ENCODE measurements around the gene MRPL21. TPM values are rescaled to one million over a fixed set of nuclear protein-coding genes. Genes with fewer than 3 reads are reported as not detected.
"Not testable (repeated sequence)": the region's sequence is repeated elsewhere in the genome, so short reads cannot be mapped to it uniquely, and the experiment has no call there.

Gene MRPL21
- total RNA-seq, 1 donor from 2014 or later = 37.2 TPM

DNA sequence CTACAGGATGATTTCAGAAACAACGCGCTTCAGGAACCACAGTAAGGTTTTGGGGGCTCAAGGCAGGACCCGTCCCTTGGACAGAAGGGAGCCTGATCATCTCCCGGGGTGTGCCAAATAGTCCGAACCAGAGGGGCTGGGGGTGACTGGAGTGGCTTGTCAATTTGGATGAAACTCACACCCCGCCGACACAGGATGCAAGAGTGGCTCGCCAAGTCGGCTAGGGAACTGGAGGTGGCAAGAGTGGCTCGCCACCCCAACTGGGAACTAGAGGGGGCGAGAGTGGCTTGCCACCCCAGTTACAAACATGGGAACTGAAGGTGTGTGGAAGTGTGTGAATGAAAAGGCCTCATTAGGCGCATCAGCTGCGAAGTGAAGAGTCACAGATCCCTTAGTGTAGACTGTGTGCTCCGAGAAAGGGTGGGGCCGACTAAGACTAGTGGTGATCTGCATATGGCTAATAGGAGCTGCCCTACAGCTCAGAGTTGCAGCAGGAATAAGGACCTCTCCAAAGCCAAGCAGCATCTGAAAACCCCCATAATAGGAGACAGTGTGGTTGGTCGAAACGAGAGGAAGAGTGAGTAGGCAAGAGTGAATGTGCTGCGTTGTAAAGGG lies 35.3 kb downstream of the MRPL21 start:
- DNase-seq (ENCODE audit: low read depth) = no peak

DNA sequence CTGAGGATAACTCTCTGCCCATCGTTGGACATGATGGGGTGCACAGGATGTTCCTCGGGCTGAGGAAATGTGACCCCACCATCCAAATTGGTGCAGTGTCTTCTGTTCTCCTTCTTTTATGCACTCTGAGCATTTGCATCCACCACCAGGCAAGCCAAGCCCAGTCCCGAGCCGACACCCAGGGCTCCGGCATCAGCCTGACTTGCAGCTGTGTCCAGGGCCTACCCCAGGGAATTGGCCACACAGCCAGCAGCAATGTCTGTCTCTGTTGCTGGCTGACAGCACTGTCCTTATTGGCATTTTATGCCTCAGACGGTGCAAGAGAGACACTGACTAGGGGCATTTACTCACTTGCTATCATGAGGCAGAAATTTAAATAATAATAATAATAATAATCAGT lies 36.6 kb downstream of the MRPL21 start:
- no peak for DNase-seq (ENCODE audit: low read depth)

DNA sequence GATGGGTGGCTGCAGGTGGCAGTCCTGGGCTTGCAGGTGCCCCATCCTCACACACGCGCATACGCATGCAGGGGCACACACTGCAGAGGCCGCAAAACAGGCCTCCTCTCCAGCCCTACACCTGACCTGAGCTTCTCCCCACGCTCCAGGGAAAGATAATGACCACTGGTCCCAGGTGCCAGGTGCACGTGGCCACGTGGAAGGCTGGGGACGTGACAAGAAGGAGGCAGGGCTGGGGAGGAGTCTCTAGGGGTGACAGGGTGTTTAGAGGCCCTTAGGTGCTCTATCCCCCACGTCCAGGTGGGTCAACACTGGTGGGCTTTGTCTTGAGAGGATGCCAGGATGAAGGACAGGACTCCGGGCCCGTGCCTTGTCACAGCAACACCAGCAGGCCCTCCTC lies 38.4 kb downstream of the MRPL21 start:
- DNase-seq (ENCODE audit: low read depth) = no peak

DNA sequence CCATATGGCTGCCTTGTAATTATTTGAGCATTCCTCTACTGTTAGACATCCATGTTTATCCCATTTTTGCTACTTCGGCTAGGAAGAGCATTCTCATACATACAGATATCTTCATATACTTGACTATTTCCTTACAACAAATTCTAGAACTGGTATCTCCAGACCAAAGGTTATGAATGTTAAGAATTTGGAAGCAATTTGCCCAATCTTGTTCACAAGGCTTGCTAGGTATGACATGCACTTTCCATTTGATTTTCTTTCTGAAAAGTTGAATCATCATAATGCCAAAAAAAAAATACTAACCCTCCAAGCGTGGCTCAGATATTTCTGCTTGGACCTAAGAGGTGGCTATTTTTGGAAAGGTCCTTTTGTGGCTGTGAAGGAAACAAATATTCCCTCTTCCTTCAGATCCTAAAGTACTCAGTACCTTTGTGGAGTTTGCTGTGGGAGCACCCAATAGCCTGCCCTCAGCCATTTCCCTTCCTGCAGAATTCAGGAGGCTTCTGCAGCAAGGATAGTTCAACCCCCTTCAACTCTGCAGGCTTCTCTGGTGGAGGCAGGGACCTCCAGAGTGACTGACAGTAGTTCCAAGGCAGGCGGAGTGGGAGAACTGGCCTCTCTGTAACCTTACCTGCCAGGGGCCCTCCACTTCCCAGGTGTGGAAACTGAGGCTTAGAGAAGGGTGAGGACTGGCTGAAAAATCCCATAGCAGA lies 39.9 kb downstream of the MRPL21 start:
- no peak for DNase-seq (ENCODE audit: low read depth)

DNA sequence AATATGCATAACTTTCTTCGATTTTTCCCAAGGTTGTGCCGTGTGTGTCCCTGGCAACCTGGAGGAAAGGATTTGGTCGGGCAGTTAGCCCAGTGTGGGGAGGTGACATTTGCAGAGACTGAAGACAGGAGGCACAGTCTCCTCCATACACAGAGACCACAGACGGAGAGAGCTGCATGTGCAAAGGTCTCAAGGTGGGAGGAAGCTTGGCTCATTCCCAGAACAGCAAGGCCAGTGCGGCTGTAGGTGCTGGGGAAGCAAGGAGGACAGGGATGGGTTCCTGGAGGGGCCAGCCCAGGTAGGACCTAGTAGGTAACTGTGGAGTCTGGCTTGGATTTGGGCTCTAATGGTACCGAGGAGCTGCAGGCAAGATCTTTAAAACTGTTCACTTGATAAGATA lies 41.2 kb downstream of the MRPL21 start:
- no peak for DNase-seq (ENCODE audit: low read depth)

DNA sequence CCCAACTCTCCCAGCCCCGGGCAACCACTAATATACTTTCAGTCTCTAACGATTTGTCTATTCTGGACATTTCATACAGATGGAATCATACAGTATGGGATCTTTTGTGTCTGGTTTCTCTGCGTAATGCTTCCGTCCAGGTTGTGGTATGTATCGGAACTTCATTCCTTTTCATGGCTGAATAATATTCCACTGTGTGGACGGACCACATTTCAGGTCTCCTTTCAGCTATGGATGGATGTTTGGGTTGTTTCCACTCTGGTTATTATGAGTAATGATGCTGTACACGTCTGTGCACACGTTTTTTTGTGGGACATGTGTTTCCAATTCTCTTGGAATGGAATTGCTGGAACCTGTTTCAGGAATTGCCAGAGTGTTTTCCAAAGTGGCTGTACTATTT lies 44.5 kb downstream of the MRPL21 start:
- DNase-seq (ENCODE audit: low read depth) = no peak

DNA sequence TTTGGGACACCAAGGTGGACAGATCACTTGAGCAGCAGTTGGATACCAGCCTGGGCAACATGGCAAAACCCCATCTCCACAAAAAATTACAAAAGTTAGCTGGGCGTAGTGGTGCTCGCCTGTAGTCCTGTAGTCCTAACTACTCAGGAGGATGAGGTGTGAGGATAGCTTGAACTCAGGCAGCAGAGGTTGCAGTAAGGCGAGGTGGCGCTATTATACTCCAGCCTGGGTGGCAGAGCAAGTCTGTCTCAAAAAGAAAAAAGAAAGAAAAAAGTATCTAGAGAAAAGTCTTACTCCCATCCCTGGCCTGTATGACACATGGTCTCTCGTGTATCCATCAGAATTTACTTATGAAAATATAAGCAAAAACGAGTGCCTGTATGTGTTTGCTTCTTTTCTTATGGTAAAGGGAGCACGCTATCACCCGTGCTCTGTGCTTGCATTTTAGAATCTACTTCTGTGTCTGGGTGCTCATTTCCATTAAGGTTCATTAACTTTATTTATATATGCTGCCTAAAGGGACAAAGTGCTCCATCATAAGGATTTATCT lies 46.5 kb downstream of the MRPL21 start:
- DNase-seq (ENCODE audit: low read depth) = no peak

DNA sequence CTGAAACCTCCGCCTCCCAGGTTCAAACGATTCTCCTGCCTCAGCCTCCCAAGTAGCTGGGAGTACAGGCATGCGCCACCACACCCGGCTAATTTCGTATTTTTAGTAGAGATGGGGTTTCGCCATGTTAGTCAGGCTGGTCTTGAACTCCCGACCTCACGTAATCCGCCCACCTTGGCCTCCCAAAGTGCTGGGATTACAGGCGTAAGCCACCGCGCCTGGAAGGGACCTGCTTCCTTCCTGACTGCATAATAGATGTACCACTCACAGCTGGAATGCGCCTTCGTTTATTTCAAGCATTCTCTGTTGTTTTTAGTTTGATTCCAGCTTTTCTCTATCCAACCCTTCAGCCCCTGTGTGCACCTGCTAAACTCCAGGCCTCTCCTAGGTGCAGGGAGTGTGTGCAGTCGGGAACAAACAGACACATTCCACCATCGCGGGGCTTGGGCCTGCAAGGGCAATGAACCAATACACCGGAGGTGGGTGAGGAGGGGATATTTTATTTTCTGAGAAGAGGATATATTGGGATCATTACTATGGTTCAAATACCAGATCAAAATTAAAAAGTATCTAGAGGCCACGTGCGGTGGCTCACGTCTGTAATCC lies 47.1 kb downstream of the MRPL21 start:
- DNase-seq (ENCODE audit: low read depth) = not testable (repeated sequence)

DNA sequence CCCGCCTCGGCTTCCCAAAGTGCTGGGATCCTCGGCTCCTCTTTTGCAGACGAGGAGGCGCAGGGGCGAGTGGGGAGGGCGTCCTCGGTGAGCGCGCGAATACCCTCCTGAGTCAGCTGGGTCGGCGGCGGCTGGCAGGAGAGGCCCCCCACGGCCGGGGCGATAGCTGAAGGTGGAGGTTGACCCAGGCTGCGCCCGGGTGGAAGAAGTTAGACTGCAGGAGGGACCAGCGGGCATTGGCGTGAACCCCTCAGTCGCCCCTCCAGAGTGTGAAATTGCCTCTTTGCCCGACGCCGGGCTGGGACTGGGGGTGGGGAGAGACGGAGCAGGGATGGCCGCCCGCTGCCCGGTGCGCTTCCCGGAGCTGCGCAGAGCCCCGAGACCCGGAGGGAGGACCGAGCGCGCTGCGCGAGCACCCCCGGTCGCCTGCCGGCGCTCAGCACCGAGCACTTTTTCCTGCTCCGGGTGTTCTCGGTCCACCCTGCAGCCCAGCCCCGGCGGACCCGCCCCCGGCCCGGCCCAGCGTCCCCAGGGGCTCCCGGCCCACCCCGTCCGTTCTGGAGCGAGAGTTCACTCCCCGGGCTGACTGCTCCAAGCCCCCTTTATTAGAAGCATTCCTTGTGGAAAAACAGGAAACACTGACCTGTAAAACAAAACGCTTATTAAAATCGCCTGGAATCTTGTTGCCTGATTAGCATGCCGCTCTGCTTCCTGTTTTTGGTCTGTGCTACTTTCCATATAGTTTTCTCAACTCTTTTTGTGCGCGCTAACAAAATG lies 48.2 kb downstream of the MRPL21 start:
- no peak for DNase-seq (ENCODE audit: low read depth)

DNA sequence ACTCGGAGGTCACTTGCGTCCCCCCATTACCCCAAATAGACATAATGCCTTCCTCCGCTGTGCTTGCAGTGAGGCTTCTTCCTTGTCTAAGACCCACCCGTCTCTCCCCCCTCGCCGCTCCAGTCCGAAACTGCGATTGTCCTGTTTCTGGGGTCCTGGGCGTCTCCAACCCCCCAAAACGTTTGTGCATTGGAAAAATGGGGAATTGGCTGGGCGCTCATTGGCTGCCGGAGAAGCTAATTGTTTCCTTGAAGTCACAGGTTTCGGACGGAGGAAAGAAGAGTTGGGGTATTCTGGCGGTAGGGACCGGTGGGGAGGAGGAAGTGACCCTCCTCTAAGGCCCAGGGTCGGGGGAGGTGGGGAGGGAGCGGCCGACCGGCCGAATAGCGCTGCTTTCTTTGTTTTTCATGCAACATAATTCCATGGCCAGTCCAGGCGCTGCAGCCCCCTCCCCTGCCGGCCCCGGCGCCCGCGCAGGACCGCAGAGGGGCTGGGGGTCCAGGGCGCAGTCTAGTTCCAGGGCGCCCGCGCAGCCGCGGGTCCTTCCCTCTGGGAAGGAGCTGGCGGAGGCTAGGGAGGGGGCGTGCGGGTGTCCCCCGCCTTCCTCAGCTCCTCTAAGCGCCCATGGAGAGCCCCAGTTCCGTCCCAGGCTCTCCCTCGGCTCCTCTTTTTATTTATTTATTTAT lies 49.2 kb downstream of the MRPL21 start:
- DNase-seq (ENCODE audit: low read depth) = no peak

DNA sequence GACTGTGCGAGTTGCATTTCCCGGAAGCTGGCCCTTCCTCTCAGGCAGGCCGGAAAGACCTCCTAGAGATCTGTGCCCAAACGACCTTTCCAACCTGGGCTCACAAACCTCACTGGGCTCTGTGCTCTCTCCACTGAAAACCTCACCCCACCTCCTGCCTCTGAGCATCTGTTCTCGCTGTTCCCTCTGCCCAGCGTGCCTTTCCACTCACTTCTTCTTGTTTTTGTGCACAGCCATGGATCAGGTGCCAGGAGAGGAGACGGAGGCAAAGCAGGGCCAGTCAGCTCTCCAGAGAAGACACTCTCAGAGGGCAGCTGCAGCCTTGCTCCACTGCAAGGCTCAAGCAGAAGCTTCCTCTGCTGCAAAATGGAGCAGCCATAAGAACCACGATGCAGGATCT lies 51.0 kb downstream of the MRPL21 start:
- DNase-seq (ENCODE audit: low read depth) = no peak

DNA sequence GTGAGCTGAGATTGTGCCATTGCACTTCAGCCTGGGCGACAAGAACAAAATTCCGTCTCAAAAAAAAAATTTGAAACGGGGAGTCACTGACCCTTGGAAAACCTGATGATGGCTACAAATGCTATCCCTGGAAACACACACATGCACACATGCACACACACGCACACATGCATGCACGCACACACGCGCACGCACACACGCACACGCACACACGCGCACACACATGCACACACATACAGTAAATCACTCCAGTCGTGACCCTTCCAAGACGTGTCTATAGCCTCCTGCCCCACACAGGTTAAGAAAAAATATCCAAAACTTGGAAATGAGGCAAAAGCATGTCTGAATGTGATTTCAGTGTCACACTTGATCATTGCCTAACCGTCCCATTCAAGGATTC lies 55.2 kb downstream of the MRPL21 start:
- DNase-seq (ENCODE audit: low read depth) = no peak

DNA sequence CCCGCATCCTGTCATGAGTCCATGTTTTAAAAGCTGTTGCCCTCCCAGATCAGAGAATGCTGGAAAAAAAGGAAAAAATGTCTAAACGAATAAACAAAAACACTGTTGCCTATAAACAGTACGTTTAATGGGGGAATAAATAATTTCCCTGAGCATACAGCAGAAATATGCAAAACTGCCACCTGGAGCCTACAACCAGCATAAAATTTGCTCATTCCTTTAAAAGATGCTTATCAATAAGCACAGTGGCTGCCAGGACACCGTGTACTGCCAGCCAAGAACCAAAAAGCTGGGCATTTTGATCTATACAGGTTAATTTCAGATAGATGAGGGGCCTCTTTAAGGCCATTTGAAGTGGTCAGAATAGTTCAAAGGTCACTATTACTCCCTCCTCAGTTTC lies 56.2 kb downstream of the MRPL21 start:
- no peak for DNase-seq (ENCODE audit: low read depth)

DNA sequence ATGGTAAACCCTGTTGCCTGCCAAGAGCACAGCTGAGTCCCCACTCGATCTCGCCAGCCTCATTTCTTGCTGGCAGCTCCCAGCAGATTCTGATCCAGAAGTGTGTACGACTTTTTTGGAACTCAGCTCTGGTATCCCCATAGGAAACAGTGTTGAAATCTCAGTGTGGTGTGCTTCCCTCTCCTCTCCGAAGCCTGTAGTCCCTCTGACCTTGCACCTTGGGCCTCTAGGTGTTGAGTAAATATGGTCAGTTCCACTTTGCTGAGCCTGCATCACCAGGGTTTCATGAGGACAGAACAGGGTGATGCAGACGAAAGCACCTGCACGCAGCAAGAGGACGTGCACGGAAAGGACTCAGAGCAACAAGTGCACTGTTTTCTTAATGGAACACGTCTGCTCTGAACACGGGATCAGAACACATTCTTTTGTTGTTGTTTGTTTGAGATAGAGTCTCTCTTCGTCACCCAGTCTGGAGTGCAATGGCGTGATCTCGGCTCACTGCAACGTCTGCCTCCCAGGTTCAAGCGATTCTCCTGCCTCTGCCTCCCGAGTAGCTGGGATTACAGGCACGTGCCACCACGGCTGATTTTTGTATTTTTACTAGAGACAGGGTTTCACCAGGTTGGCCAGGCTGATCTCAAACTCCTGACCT lies 58.2 kb downstream of the MRPL21 start:
- DNase-seq (ENCODE audit: low read depth) = no peak

DNA sequence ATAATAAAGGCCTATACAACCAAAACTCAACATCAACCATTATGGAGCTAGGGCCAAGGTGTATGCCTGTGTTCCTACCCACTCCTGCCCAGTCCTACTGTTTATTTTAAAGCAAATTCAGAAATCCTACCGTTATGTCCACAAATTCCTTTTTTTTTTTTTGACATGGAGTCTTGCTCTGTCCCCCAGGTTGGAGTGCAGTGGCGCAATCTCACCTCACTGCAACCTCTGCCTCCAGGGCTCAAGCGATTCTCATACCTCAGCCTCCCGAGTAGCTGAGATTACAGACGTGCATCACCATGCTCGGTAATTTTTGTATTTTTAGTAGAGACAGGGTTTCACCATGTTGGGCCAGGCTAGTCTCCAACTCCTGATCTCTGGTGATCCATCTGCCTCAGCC lies 58.8 kb downstream of the MRPL21 start:
- no peak for DNase-seq (ENCODE audit: low read depth)

DNA sequence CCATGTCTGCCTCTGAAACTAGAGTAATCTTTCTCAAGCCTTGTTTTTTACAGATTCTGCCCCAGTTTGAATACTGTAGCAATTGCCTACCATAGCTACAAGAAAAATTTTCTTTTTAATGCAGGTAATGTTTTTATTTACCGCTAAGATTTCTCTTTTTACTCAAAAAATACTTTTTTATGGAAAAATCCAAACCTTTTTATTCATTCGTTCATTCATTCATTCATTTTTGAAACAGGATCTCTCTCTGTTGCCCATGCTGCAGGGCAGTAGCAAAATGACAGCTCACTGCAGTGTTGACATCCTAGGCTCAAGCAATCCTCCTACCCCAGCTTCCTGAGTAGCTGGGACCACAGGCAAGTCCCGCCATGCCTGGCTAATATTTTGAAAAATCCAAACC lies 59.3 kb downstream of the MRPL21 start:
- no peak for DNase-seq (ENCODE audit: low read depth)

DNA sequence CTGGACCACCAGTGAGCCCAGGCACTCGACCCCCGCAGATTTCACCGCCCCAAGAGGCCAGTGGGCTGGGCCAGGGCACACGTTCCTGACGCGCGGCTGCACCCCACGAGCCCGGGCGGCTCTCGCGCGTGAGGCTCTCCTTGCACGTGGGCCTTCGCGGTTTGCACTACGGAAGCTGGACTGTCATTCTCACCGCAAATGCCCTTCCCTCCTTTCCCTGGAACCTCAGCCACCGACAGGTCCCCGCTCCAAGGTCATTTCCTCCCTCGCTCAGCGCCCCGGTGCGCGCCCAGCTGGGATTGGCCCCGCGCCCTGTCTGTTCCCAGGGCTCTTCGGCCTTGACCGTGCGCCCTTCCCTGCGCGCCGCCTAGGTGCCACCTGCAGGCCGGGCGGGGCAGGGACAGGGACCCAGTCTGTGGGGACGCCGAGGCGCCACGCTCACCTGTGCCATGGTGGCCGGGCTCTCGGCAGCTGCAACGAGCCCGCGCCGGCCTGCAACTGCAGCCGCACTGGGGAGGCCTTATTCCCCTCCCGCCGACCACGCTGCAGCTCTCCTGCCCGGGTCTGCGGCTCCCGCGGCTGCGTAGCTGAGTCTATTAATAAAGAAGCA lies 59.8 kb downstream of the MRPL21 start:
- no peak for DNase-seq (ENCODE audit: low read depth)

DNA sequence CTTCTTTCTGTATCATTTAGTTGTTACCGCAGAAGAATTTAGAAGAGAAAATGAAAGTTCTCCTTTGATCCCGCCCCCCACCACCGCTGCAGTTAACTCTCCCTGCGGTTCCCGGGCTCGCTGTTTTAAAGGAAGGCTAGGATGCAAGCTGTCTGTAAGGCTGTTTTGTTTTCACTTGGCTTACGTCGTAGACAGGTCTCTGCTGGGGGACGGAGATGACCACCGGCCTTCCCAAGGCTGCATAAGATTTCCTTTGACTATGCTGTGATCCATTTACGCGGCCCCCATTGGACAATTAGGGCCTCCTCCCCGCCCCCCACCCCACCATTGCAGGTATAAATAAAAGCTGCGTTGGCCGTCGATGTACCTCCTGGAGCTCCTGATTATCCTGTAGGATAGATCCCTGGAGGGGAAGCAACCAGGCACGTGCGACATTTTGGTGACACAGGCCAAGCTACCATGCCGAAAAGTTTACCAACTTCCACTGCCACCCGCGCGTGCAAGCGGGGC lies 60.5 kb downstream of the MRPL21 start:
- DNase-seq (ENCODE audit: low read depth) = no peak

DNA sequence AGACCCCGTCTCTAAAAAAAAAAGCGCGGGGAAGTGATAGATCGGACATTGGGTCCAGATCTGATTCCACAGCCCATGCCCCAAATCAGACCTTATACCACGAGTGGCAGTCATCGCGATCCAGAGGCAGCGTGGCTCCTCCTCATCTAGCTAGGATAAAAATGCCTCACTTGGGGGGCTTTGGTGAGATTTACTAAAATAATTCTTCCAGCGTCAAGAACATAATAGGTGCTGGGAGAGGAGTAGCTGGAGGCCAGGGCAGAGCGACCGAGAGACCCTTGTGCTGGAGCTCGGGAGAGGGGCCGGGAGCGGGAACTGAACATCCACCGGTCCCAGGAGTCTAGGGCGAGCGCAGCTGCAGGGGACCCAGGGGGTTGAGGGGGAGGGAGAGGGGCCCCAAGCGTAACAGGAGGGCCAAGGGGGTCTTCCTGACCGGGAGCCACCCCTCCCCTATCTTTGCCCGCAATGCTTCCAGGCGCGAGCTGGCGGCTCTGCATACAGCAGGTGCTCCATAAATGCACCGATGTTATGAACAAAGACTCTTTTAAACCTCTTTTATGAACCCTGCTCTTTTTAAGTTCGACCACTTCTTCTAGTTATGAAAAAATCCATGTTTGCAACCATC lies 61.1 kb downstream of the MRPL21 start:
- no peak for DNase-seq (ENCODE audit: low read depth)
